Measurements from ENCODE around the gene RAC2. TPM values are rescaled to one million over a fixed set of nuclear protein-coding genes. Genes with fewer than 3 reads are reported as not detected.

RAC2 gene
- polyA plus RNA-seq, 2 of the 4 experiments (the other 2 are of a cell fraction) = 0.05 TPM; not detected in 1

GRCh38 chr22:37209140-37209845 is 34.8 kb downstream of the RAC2 start:
- ChIA-PET CTCF (interaction anchor here (2.8 to 4.6 kb wide), 2 partner anchors 11 to 51 kb away, joined by 13 to 28 read pairs; no protein-coding TSS in a partner anchor), POLR2A (interaction anchor here (0.6 kb wide), 1 partner anchor 9 kb away, joined by 7 read pairs; no protein-coding TSS in a partner anchor)
- Histone ChIP-seq H3K4me3 (no peak overlapping the region), H3K9me3 (no peaks in the 10 kb centered on the region), H3K4me1 (no peaks in the 10 kb centered on the region), H3K4me2 (no peak overlapping the region), H3K27ac (no peak overlapping the region)
- FAIRE-seq (no peak), DNase-seq (ENCODE audit: low read depth in 1 of 2, low spot score in 1 of 2) (no peak), ATAC-seq (no peak)
- no CpG with 5 or more reads among the region's 9 CpGs for WGBS (ENCODE audit: missing lambda C conversion rate)
- no peak for TF ChIP-seq RCOR1 (IDR thresholded peaks at IDR 0.05; ENCODE audit: low read depth, low read length)
- no peak for TF ChIP-seq FOSB (CRISPR knock-in tag; IDR thresholded peaks at IDR 0.05)
- TF ChIP-seq HOXB5 (CRISPR knock-in tag; IDR thresholded peaks at IDR 0.05) = no peak
- TF ChIP-seq NR3C1 (IDR thresholded peaks at IDR 0.05) = no peak
- TF ChIP-seq RNF2 (IDR thresholded peaks at IDR 0.05; ENCODE audit: borderline replicate concordance, low read depth) = no peak
- no peak for TF ChIP-seq HMGXB4 (CRISPR knock-in tag; IDR thresholded peaks at IDR 0.05; ENCODE audit: borderline replicate concordance)
- TF ChIP-seq MAFK (IDR thresholded peaks at IDR 0.05; ENCODE audit: partially characterized antibody) = no peak
- TF ChIP-seq JUNB (IDR thresholded peaks at IDR 0.05) = no peak
- TF ChIP-seq CTCF (IDR thresholded peaks at IDR 0.05) = no peak
- TF ChIP-seq HOXA7 (CRISPR knock-in tag; IDR thresholded peaks at IDR 0.05) = no peak
- TF ChIP-seq BHLHE40 (IDR thresholded peaks at IDR 0.05; ENCODE audit: low read depth, low read length) = no peak
- no peak for TF ChIP-seq CHD2 (IDR thresholded peaks at IDR 0.05; ENCODE audit: low read length, partially characterized antibody)
- no peak for TF ChIP-seq NFE2L2 (conservative IDR thresholded peaks at IDR 0.05; ENCODE audit: low read length)
- no peak for TF ChIP-seq PHF8 (IDR thresholded peaks at IDR 0.05; ENCODE audit: borderline replicate concordance, low read depth)
- no peak for TF ChIP-seq USF2 (IDR thresholded peaks at IDR 0.05)
- no peak for TF ChIP-seq E2F6 (IDR thresholded peaks at IDR 0.05; ENCODE audit: borderline replicate concordance, low read depth)
- TF ChIP-seq SMC3 (IDR thresholded peaks at IDR 0.05) = no peak
- TF ChIP-seq CBX2 (IDR thresholded peaks at IDR 0.05; ENCODE audit: borderline replicate concordance, low read depth) = no peak
- no peak for TF ChIP-seq FOSL2 (IDR thresholded peaks at IDR 0.05)
- no peak for TF ChIP-seq FOSL2 (CRISPR knock-in tag; IDR thresholded peaks at IDR 0.05)
- no peak for TF ChIP-seq CHD4 (IDR thresholded peaks at IDR 0.05; ENCODE audit: borderline replicate concordance)
